Measurements from ENCODE around the gene FAM180A. TPM values are rescaled to one million over a fixed set of nuclear protein-coding genes. Genes with fewer than 3 reads are reported as not detected.
A peak's percentile ranks its signal among the peaks of the same experiment; 100 is the strongest.

Gene FAM180A
- total RNA-seq, 4 donors from 2014 or later: 0.65 to 1.9 (median 1.4) TPM; not detected in 1

DNA sequence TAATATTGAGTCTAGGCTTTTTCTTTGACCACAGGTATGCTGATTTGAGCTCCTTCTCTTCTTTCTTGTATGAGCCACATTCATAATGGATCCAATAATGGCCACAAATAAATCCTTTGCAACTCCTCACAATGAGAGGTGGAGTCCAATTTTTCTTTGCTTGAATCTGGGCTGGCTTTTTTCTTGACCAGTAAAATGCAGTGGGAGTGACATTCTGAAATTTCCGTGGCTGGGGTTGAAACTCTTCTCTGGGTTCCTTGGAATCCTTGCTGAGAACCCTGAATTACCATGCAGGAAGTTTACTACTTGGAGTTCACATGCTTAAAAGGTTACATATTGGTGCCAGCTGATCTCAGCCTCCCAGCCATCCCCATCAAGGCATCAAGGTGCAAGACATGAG is 22.4 kb upstream of the FAM180A start:
- H3K4me1 ChIP-seq: peaks cover 13 to 26% of the 10 kb centered on the region in 2 donors
- intact Hi-C loops (cut with DNase I; ENCODE audit: low total_unique reads): no loop called here
- H3K9me3 ChIP-seq: no peaks in the 10 kb centered on the region
- H3K36me3 ChIP-seq: no peaks in the 10 kb centered on the region
- ATAC-seq (no peak), DNase-seq (no peak)
- in situ Hi-C loops (cut with MboI; ENCODE audit: low sequenced_read_pairs in 4 of 4): no loop called here
- H3K27ac ChIP-seq: no peak overlapping the region
- no peaks in the 10 kb centered on the region for H3K27me3 ChIP-seq
- no peak overlapping the region for H3K4me3 ChIP-seq
- TF ChIP-seq, protein P1, sequence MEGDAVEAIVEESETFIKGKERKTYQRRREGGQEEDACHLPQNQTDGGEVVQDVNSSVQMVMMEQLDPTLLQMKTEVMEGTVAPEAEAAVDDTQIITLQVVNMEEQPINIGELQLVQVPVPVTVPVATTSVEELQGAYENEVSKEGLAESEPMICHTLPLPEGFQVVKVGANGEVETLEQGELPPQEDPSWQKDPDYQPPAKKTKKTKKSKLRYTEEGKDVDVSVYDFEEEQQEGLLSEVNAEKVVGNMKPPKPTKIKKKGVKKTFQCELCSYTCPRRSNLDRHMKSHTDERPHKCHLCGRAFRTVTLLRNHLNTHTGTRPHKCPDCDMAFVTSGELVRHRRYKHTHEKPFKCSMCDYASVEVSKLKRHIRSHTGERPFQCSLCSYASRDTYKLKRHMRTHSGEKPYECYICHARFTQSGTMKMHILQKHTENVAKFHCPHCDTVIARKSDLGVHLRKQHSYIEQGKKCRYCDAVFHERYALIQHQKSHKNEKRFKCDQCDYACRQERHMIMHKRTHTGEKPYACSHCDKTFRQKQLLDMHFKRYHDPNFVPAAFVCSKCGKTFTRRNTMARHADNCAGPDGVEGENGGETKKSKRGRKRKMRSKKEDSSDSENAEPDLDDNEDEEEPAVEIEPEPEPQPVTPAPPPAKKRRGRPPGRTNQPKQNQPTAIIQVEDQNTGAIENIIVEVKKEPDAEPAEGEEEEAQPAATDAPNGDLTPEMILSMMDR (IDR thresholded peaks at IDR 0.05 in 4 of 5, conservative IDR thresholded peaks at IDR 0.05 in 1 of 5): no peak

DNA sequence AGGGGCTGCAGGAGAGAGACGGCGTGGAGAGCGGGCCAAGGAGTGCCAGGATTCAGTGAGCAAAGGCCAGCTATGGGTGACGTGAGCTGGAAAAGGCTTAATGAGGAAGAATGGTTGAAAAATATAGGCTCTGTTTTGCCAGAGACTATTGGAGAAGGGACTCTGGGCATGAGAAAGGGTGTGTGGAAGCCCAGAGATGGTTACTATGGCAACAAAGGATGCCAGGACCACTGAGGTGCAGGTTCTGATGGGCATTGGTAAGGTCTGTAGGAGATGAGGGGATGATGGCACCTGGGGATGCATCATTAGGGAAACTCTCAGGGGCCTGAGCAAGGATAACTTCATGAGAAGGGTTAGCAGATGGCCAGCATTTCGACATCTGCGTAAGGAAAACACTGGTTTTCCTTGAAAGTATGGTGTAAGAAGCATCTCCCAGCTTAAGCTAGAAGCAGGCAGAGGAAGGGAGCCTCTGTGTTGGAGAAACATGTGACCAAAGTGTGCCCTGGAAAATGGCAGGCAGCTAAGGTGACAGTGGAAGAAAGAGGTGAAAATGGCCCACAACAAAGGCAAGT is 21.6 kb upstream of the FAM180A start:
- no peaks in the 10 kb centered on the region for H3K27me3 ChIP-seq
- H3K4me3 ChIP-seq: no peak overlapping the region
- no peaks in the 10 kb centered on the region for H3K9me3 ChIP-seq
- no peak for DNase-seq
- peaks cover 13 to 26% of the 10 kb centered on the region in 2 donors for H3K4me1 ChIP-seq
- intact Hi-C loops (cut with DNase I; ENCODE audit: low total_unique reads) (no loop called here), in situ Hi-C loops (cut with MboI; ENCODE audit: low sequenced_read_pairs in 4 of 4) (no loop called here)
- H3K27ac ChIP-seq: no peak overlapping the region
- ATAC-seq: no peak
- H3K36me3 ChIP-seq: no peaks in the 10 kb centered on the region
- no peak for TF ChIP-seq POLR2A (IDR thresholded peaks at IDR 0.05)
- TF ChIP-seq, protein P1 (IDR thresholded peaks at IDR 0.05 in 4 of 5, conservative IDR thresholded peaks at IDR 0.05 in 1 of 5): no peak

DNA sequence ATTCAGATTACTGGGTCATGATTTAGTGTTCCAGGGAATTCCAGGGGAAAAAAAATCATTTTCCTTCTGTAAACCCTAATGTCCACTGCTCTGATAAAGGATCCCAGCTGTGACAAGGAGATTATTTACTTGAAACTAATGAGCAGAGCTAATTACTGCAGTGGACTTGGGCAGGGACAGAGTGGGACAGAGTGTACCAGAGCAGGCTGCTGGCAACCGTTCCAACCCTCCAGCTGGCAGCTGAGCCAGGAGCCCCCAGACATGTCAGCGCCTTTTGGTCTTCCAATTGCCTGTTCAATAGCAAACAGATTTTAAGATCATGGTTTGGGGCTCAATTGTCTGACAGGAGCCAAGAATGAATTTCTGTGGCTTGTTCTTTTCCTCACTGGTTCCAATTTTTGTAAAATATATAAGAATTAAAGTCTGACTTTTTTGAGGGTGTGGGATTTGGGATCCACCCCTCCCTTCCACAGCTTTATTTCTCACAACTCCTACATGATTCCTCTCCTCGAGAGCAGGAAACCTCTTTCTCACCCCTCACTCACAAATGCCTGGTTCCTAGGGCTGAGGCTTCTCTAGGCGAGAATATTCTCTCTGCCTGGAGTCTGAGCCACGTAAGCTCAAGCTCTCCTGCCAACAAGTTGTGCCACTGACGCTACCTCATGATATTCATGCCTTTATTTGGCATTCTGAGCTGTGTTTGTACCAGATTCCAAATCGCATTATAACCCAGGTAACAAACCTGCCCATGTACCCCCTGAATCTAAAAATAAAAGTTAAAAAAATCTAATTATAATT is 20.6 kb upstream of the FAM180A start:
- TF ChIP-seq POLR2A (IDR thresholded peaks at IDR 0.05): no peak
- TF ChIP-seq, protein P1 (IDR thresholded peaks at IDR 0.05 in 4 of 5, conservative IDR thresholded peaks at IDR 0.05 in 1 of 5): no peak
- no peak for DNase-seq
- Histone ChIP-seq H3K9me3 (no peaks in the 10 kb centered on the region), H3K27ac (peak overlapping the region in 1 of 4 donors; percentile 27), H3K36me3 (no peaks in the 10 kb centered on the region), H3K4me1 (peaks cover 13 to 26% of the 10 kb centered on the region in 2 donors), H3K4me3 (no peak overlapping the region), H3K27me3 (no peaks in the 10 kb centered on the region)
- peak; percentile 25 to 72 for ATAC-seq
- in situ Hi-C loops (cut with MboI; ENCODE audit: low sequenced_read_pairs in 4 of 4) (no loop called here), intact Hi-C loops (cut with DNase I; ENCODE audit: low total_unique reads) (no loop called here)

DNA sequence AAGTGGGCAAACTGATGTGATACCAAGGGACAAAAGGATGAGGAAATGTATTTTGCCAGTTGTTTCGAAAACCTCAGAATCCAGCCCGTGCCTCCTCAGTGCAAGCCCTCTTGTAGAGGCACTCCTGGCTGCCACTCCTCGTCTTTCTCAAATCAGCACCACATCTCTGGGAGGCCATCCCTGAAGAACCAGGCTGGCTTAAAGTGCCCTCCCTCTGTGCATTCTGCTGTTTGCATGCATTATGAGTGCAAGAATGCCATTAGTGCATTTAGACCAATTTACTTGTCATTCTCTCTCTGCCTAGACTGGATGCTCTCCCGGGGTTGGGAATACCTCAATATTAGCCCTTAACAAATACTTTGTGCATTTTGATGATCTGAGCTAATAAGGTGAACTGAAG is 19.9 kb upstream of the FAM180A start:
- DNase-seq (no peak), ATAC-seq (no peak)
- no peaks in the 10 kb centered on the region for H3K36me3 ChIP-seq
- TF ChIP-seq POLR2A (IDR thresholded peaks at IDR 0.05): no peak
- TF ChIP-seq, protein P1 (IDR thresholded peaks at IDR 0.05 in 4 of 5, conservative IDR thresholded peaks at IDR 0.05 in 1 of 5): no peak
- no peaks in the 10 kb centered on the region for H3K27me3 ChIP-seq
- H3K4me1 ChIP-seq: peaks cover 5 to 19% of the 10 kb centered on the region in 2 donors
- peak overlapping the region in 1 of 4 donors; percentile 27 for H3K27ac ChIP-seq
- H3K9me3 ChIP-seq: no peaks in the 10 kb centered on the region
- in situ Hi-C loops (cut with MboI; ENCODE audit: low sequenced_read_pairs in 4 of 4) (no loop called here), intact Hi-C loops (cut with DNase I; ENCODE audit: low total_unique reads) (no loop called here)
- no peak overlapping the region for H3K4me3 ChIP-seq

Data from gastrocnemius medialis (tissue), 4 donors.